IPS-18a (cell line): ENCODE results near the gene NRROS.
"Not testable (repeated sequence)": the region's sequence is repeated elsewhere in the genome, so short reads cannot be mapped to it uniquely, and the experiment has no call there.

Source experiments
- H3K27ac ChIP-seq: one replicate; pipeline ENCODE4 v1.5.1; 2013; ENCODE audit warnings: low read length
- H3K27me3 ChIP-seq: one replicate; pipeline ENCODE4 v1.6.1; 2013; ENCODE audit warnings: mild to moderate bottlenecking, low read length; ENCODE audit not compliant: control insufficient read depth, insufficient read depth
- H3K36me3 ChIP-seq: one replicate; pipeline ENCODE4 v1.6.1; 2013; ENCODE audit warnings: low read depth, low read length; ENCODE audit not compliant: control insufficient read depth
- H3K4me1 ChIP-seq: one replicate; pipeline ENCODE4 v1.6.1; 2013; ENCODE audit warnings: low read depth, low read length; ENCODE audit not compliant: control insufficient read depth
- H3K4me3 ChIP-seq: one replicate; pipeline ENCODE4 v1.5.1; 2013; ENCODE audit warnings: low read length
- H3K9ac ChIP-seq: one replicate; pipeline ENCODE4 v1.6.1; 2013; ENCODE audit warnings: mild to moderate bottlenecking, low read length, moderate library complexity
- H3K9me3 ChIP-seq: one replicate; pipeline ENCODE4 v1.6.1; 2013; ENCODE audit warnings: low read depth, low read length; ENCODE audit not compliant: control insufficient read depth

NRROS gene

GRCh38 chr3:196625331-196625730 is 14.2 kb upstream of the NRROS start:
- H3K4me1 ChIP-seq = no peaks in the 10 kb centered on the region
- H3K27ac ChIP-seq = no peak overlapping the region
- no peak overlapping the region for H3K4me3 ChIP-seq
- H3K36me3 ChIP-seq = no peaks in the 10 kb centered on the region
- no peaks in the 10 kb centered on the region for H3K27me3 ChIP-seq
- no peaks in the 10 kb centered on the region for H3K9me3 ChIP-seq
- no peak overlapping the region for H3K9ac ChIP-seq

GRCh38 chr3:196627918-196628231 is 11.6 kb upstream of the NRROS start:
- Histone ChIP-seq H3K9ac (no peak overlapping the region), H3K36me3 (no peaks in the 10 kb centered on the region), H3K4me3 (no peak overlapping the region), H3K27ac (no peak overlapping the region), H3K27me3 (no peaks in the 10 kb centered on the region), H3K9me3 (no peaks in the 10 kb centered on the region), H3K4me1 (peaks cover 9% of the 10 kb centered on the region)

GRCh38 chr3:196629228-196629627 is 10.3 kb upstream of the NRROS start:
- H3K9ac ChIP-seq = no peak overlapping the region
- no peak overlapping the region for H3K4me3 ChIP-seq
- no peaks in the 10 kb centered on the region for H3K9me3 ChIP-seq
- H3K27ac ChIP-seq = no peak overlapping the region
- peaks cover 13% of the 10 kb centered on the region for H3K4me1 ChIP-seq
- no peaks in the 10 kb centered on the region for H3K27me3 ChIP-seq
- no peaks in the 10 kb centered on the region for H3K36me3 ChIP-seq

GRCh38 chr3:196631682-196632045 is 7.8 kb upstream of the NRROS start:
- Histone ChIP-seq H3K36me3 (no peaks in the 10 kb centered on the region), H3K9ac (peak overlapping the region; percentile 83), H3K27me3 (no peaks in the 10 kb centered on the region), H3K4me1 (peaks cover 13% of the 10 kb centered on the region), H3K9me3 (no peaks in the 10 kb centered on the region), H3K27ac (peak overlapping the region; percentile 94), H3K4me3 (peak overlapping the region; percentile 78)

- H3K4me1 ChIP-seq = peaks cover 13% of the 10 kb centered on the region
- peak overlapping the region; percentile 83 for H3K9ac ChIP-seq
These were observed 7.3 kb upstream of the NRROS start for GRCh38 chr3:196632046-196632751.

GRCh38 chr3:196633555-196634151 is 5.8 kb upstream of the NRROS start:
- Histone ChIP-seq H3K4me3 (no peak overlapping the region), H3K9ac (peak overlapping the region; percentile 83), H3K27ac (no peak overlapping the region), H3K9me3 (no peaks in the 10 kb centered on the region), H3K4me1 (peaks cover 13% of the 10 kb centered on the region), H3K27me3 (peaks cover 4% of the 10 kb centered on the region), H3K36me3 (no peaks in the 10 kb centered on the region)

More at GRCh38 chr3:196632046-196632751, 7.3 kb upstream of the NRROS start:
- Histone ChIP-seq H3K9me3 (no peaks in the 10 kb centered on the region), H3K36me3 (no peaks in the 10 kb centered on the region), H3K27me3 (no peaks in the 10 kb centered on the region), H3K27ac (peak overlapping the region; percentile 94), H3K4me3 (peak overlapping the region; percentile 78)

- H3K27ac ChIP-seq = no peak overlapping the region
- no peaks in the 10 kb centered on the region for H3K36me3 ChIP-seq
- no peak overlapping the region for H3K4me3 ChIP-seq
- H3K27me3 ChIP-seq = peaks cover 9% of the 10 kb centered on the region
- H3K4me1 ChIP-seq = peaks cover 13% of the 10 kb centered on the region
- no peaks in the 10 kb centered on the region for H3K9me3 ChIP-seq
- H3K9ac ChIP-seq = no peak overlapping the region
These were observed 5.3 kb upstream of the NRROS start for GRCh38 chr3:196634224-196634623.

GRCh38 chr3:196634829-196635228 is 4.7 kb upstream of the NRROS start:
- H3K27ac ChIP-seq = no peak overlapping the region
- peaks cover 14% of the 10 kb centered on the region for H3K27me3 ChIP-seq
- H3K9ac ChIP-seq = no peak overlapping the region
- no peaks in the 10 kb centered on the region for H3K36me3 ChIP-seq
- H3K4me3 ChIP-seq = no peak overlapping the region
- H3K4me1 ChIP-seq = peaks cover 13% of the 10 kb centered on the region
- no peaks in the 10 kb centered on the region for H3K9me3 ChIP-seq

- Histone ChIP-seq H3K36me3 (no peaks in the 10 kb centered on the region), H3K9ac (no peak overlapping the region), H3K4me3 (no peak overlapping the region), H3K27me3 (peaks cover 24% of the 10 kb centered on the region), H3K27ac (no peak overlapping the region), H3K9me3 (no peaks in the 10 kb centered on the region), H3K4me1 (peaks cover 9% of the 10 kb centered on the region)
These were observed 2.8 kb upstream of the NRROS start for GRCh38 chr3:196636369-196637349.

GRCh38 chr3:196637941-196638340 is 1.6 kb upstream of the NRROS start:
- H3K27me3 ChIP-seq = peaks cover 24% of the 10 kb centered on the region
- not testable (repeated sequence) for H3K4me3 ChIP-seq, H3K27ac ChIP-seq, H3K9me3 ChIP-seq, H3K9ac ChIP-seq, H3K36me3 ChIP-seq, H3K4me1 ChIP-seq

- H3K4me1 ChIP-seq = no peaks in the 10 kb centered on the region
- no peaks in the 10 kb centered on the region for H3K9me3 ChIP-seq
- H3K27ac ChIP-seq = no peak overlapping the region
- H3K36me3 ChIP-seq = no peaks in the 10 kb centered on the region
- H3K9ac ChIP-seq = peak overlapping the region; percentile 56
- peaks cover 24% of the 10 kb centered on the region for H3K27me3 ChIP-seq
- peak overlapping the region; percentile 55 for H3K4me3 ChIP-seq
These were observed 522 bp upstream of the NRROS start for GRCh38 chr3:196638861-196639482.
